ENCODE results near the gene TBP.
"Not testable (repeated sequence)": the region's sequence is repeated elsewhere in the genome, so short reads cannot be mapped to it uniquely, and the experiment has no call there.

Gene TBP

GRCh38 chr6:170523256-170524171, 30.7 kb upstream of the TBP start:
- H3K4me1 Mint-ChIP-seq, result peaks cover 11% of the 10 kb centered on the region
- no peak for DNase-seq
- no peak overlapping the region for H3K27ac Mint-ChIP-seq
- TF ChIP-seq, protein P1, sequence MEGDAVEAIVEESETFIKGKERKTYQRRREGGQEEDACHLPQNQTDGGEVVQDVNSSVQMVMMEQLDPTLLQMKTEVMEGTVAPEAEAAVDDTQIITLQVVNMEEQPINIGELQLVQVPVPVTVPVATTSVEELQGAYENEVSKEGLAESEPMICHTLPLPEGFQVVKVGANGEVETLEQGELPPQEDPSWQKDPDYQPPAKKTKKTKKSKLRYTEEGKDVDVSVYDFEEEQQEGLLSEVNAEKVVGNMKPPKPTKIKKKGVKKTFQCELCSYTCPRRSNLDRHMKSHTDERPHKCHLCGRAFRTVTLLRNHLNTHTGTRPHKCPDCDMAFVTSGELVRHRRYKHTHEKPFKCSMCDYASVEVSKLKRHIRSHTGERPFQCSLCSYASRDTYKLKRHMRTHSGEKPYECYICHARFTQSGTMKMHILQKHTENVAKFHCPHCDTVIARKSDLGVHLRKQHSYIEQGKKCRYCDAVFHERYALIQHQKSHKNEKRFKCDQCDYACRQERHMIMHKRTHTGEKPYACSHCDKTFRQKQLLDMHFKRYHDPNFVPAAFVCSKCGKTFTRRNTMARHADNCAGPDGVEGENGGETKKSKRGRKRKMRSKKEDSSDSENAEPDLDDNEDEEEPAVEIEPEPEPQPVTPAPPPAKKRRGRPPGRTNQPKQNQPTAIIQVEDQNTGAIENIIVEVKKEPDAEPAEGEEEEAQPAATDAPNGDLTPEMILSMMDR (IDR thresholded peaks at IDR 0.05), result no peak
- peaks cover 27% of the 10 kb centered on the region for H3K9me3 Mint-ChIP-seq
- H3K27me3 Mint-ChIP-seq (ENCODE audit: low read depth, poor library complexity), result no peaks in the 10 kb centered on the region
- peaks cover 14% of the 10 kb centered on the region for H3K36me3 Mint-ChIP-seq (ENCODE audit: low read depth)
- H3K4me3 Mint-ChIP-seq, result no peak overlapping the region

DNA sequence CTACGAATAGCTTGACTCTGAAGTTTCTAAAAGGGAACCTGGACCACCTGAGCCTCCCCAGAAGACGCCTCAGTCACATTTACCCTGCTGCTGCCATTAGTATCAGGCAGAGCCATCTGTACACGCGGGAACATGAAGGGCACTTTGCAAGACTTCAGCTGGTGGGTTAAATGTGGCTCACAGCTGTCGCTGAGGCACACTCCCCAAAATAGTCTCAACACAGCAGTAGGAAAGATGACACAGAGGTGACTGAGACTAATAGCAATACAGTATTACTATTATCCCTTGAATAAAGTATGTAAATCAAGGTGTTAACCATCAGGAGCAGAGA, 30.0 kb upstream of the TBP start:
- H3K9me3 Mint-ChIP-seq, result peaks cover 22% of the 10 kb centered on the region
- TF ChIP-seq, protein P1 (IDR thresholded peaks at IDR 0.05), result no peak
- H3K27ac Mint-ChIP-seq, result peak overlapping the region; percentile 78
- H3K27me3 Mint-ChIP-seq (ENCODE audit: low read depth, poor library complexity), result no peaks in the 10 kb centered on the region
- H3K4me1 Mint-ChIP-seq, result peaks cover 11% of the 10 kb centered on the region
- no peak for DNase-seq
- H3K36me3 Mint-ChIP-seq (ENCODE audit: low read depth), result peaks cover 14% of the 10 kb centered on the region
- H3K4me3 Mint-ChIP-seq, result no peak overlapping the region

- DNase-seq, result no peak
- TF ChIP-seq, protein P1 (IDR thresholded peaks at IDR 0.05), result no peak
- Mint-ChIP-seq H3K27me3 (ENCODE audit: low read depth, poor library complexity) (no peaks in the 10 kb centered on the region), H3K4me1 (peaks cover 15% of the 10 kb centered on the region), H3K4me3 (peak overlapping the region; percentile 1), H3K9me3 (peaks cover 6% of the 10 kb centered on the region), H3K27ac (peak overlapping the region; percentile 7), H3K36me3 (ENCODE audit: low read depth) (peaks cover 4% of the 10 kb centered on the region)
Measured at GRCh38 chr6:170525795-170526194, 28.4 kb upstream of the TBP start.

- H3K27me3 Mint-ChIP-seq (ENCODE audit: low read depth, poor library complexity); H3K4me3 Mint-ChIP-seq; DNase-seq; H3K27ac Mint-ChIP-seq; H3K36me3 Mint-ChIP-seq (ENCODE audit: low read depth); H3K9me3 Mint-ChIP-seq: not testable (repeated sequence)
- peaks cover 15% of the 10 kb centered on the region for H3K4me1 Mint-ChIP-seq
Measured at GRCh38 chr6:170527995-170528394, 26.2 kb upstream of the TBP start.

DNA sequence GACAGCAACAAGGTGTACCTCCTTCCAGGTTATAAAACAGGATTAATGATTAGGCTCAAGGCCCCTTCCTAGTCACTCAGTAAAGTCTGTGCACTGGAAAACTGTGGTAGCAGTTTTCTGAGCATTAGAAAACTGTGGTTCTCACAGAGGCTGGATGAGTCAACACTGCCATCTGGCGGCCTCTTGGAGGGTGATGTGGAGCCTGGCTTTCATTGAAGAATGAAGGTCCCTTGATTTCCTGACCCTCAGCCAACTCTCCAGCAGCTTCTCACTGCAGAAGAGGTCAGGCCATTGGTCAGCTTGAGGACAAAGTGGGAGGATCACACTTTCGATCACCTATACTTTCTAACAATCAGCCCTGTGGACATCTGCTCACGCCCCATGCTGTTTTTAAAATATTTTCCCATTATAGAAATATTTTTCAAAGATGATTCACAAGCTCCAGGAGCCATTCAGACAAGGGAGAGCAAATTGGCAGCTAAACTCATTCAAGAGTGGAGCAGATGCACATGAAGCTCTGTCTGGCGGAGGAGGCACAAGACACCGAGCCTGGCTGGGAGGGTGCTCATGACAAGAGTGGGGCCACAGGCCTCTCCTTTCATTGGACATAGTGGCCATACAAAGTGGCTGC, 24.2 kb upstream of the TBP start:
- peaks cover 15% of the 10 kb centered on the region for H3K4me1 Mint-ChIP-seq
- no peaks in the 10 kb centered on the region for H3K9me3 Mint-ChIP-seq
- no peaks in the 10 kb centered on the region for H3K27me3 Mint-ChIP-seq (ENCODE audit: low read depth, poor library complexity)
- TF ChIP-seq, protein P1 (IDR thresholded peaks at IDR 0.05), result peak; percentile 93
- DNase-seq, result peak; percentile 82
- H3K36me3 Mint-ChIP-seq (ENCODE audit: low read depth), result peaks cover 2% of the 10 kb centered on the region
- H3K4me3 Mint-ChIP-seq, result no peak overlapping the region
- no peak overlapping the region for H3K27ac Mint-ChIP-seq

GRCh38 chr6:170532867-170533488, 21.2 kb upstream of the TBP start:
- peaks cover 4% of the 10 kb centered on the region for H3K4me1 Mint-ChIP-seq
- H3K9me3 Mint-ChIP-seq, result no peaks in the 10 kb centered on the region
- H3K27ac Mint-ChIP-seq, result no peak overlapping the region
- TF ChIP-seq, protein P1 (IDR thresholded peaks at IDR 0.05), result no peak
- H3K4me3 Mint-ChIP-seq, result no peak overlapping the region
- peaks cover 28% of the 10 kb centered on the region for H3K36me3 Mint-ChIP-seq (ENCODE audit: low read depth)
- H3K27me3 Mint-ChIP-seq (ENCODE audit: low read depth, poor library complexity), result no peaks in the 10 kb centered on the region
- no peak for DNase-seq

All from nephron progenitor cell (in vitro differentiated cells).